Measurements from ENCODE around the gene CCDC170. TPM values are rescaled to one million over a fixed set of nuclear protein-coding genes. Genes with fewer than 3 reads are reported as not detected.

The CCDC170 gene
- total and polyA plus RNA-seq, 2 donors, result 0.33 to 4.7 TPM

DNA sequence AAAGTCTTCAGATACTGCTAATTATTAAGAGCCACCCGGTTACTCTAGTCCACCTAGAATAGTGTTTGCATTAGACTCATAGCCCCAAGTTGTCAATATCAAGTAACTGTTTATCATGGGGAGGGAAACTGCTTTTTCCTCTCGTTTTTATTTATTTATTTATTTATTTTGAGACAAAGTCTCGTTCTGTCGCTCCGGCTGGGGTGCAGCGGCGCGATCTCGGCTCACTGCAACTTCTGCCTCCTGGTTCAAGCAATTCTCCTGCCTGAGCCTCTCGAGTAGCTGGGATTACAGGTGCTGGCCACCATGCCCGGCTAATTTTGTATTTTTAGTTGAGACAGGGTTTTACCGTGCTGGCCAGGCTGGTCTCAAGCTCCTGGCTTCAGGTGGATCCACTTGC lies 16.1 kb upstream of the CCDC170 start:
- no peak for DNase-seq (ENCODE audit: extremely low spot score)

DNA sequence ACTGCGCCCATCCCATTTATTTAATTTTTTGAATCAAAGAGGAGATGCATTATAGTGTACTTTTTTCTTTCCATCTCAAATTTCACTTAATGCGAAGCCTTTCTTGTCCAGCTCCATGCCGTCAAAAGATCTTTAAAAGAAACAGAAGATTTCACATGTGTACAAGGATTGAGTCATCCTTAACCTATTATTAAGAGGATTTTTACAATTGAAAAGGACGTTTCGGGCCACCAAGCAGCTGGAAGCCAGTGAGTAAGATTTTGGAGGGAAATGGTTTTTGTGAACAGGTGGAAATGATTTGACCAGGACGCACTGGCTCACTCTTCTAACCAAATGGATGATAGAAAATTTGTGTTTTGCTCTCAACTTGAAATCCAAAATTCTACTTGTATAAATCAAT lies 15.1 kb upstream of the CCDC170 start:
- 84% methylated on average over 6 of the region's 6 CpGs for WGBS
- Histone ChIP-seq H3K36me3 (ENCODE audit: insufficient read depth) (no peaks in the 10 kb centered on the region), H3K4me1 (ENCODE audit: insufficient read depth) (no peaks in the 10 kb centered on the region), H3K4me3 (ENCODE audit: low read depth, low read length) (no peak overlapping the region), H3K27ac (ENCODE audit: low read depth) (no peak overlapping the region)
- DNase-seq (ENCODE audit: extremely low spot score), result no peak

More for the DNA sequence above, 16.1 kb upstream of the CCDC170 start:
- Histone ChIP-seq H3K27ac (ENCODE audit: low read depth) (no peak overlapping the region), H3K4me3 (ENCODE audit: low read depth, low read length) (no peak overlapping the region), H3K36me3 (ENCODE audit: insufficient read depth) (no peaks in the 10 kb centered on the region), H3K4me1 (ENCODE audit: insufficient read depth) (no peaks in the 10 kb centered on the region)
- 93% methylated on average over 12 of the region's 12 CpGs for WGBS

DNA sequence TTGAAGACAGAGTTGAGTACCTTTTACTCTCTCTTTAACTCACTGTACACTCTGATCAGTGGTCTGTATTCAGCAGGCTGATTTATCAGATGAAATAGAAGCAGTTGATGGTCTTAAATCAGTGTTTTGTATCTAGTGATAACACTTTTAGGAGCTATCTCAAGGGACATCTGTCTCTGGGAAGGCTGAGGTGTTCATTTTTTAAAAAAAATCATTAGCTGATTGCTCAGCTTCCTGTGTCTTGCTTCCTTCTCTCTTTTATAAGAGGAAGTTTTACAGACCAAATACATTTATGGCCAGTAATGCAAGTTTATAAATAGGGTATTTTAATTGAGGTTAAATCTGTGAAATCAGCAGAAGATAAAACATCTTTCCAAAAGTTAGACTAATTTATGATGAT lies 12.0 kb upstream of the CCDC170 start:
- Histone ChIP-seq H3K4me1 (ENCODE audit: insufficient read depth) (no peaks in the 10 kb centered on the region), H3K36me3 (ENCODE audit: insufficient read depth) (no peaks in the 10 kb centered on the region), H3K4me3 (ENCODE audit: low read depth, low read length) (no peak overlapping the region), H3K27ac (ENCODE audit: low read depth) (no peak overlapping the region)
- no peak for DNase-seq (ENCODE audit: extremely low spot score)

DNA sequence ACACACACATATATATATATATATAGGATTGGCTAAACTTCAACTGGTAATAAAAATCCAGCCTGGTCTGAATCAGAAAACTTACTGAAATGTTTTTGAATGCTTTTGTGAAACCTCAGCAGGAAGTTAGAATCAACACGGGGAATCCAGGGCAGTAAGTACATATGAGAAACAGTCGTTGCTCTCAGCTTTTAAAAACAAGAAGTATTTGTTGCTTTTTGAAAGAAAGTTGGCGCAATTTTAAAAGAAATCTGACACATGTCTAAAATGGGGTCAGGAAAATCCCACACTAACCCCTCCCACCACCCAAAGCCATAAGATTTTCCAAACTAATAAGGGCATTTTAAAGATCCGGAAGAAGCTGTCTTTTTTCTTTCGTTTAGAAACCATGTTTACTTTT lies 11.5 kb upstream of the CCDC170 start:
- Histone ChIP-seq H3K4me1 (ENCODE audit: insufficient read depth) (no peaks in the 10 kb centered on the region), H3K4me3 (ENCODE audit: low read depth, low read length) (no peak overlapping the region), H3K27ac (ENCODE audit: low read depth) (peak overlapping the region; percentile 10), H3K36me3 (ENCODE audit: insufficient read depth) (no peaks in the 10 kb centered on the region)
- DNase-seq (ENCODE audit: extremely low spot score), result no peak
- 21% methylated on average over 5 of the region's 5 CpGs for WGBS

DNA sequence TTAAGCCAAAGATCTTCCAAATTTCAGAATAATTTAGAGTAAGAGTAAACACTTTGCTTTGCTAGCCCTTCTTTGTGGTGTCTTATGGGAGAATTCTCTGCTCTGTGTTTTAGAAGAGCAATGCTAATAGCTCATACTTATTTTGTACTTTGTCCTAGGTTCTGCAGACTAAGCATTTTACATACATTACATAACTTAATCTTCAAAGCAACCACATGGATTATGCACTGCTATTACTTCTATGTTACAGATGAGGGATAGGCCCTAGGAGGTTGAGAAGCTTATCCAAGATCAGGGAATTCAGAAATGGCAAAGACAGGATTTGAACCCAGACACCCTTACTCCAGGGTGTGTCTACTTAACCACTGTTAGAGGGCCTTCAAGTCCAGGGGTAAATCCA lies 9.8 kb upstream of the CCDC170 start:
- DNase-seq (ENCODE audit: extremely low spot score), result no peak
- Histone ChIP-seq H3K27ac (ENCODE audit: low read depth) (no peak overlapping the region), H3K36me3 (ENCODE audit: insufficient read depth) (no peaks in the 10 kb centered on the region), H3K4me1 (ENCODE audit: insufficient read depth) (no peaks in the 10 kb centered on the region), H3K4me3 (ENCODE audit: low read depth, low read length) (no peak overlapping the region)

DNA sequence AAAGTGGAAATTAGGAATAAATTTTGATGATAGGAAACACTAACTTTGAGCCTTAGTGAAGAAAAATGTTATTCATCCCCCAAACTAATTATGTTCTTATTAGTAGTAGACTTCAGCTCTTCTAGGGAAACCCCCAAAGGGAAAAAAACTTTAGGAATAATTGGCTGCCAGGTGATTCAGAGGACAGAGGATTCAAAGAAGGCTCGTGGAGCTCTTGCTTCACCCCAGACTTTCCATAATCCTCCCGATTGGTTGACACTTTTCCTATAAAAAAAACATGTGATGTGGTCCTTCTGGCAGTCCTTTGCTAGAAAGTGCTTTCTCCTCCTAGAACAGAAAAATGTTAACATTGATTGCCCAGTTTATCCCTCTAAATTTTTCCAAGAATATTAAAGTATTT lies 5.6 kb upstream of the CCDC170 start:
- Histone ChIP-seq H3K36me3 (ENCODE audit: insufficient read depth) (no peaks in the 10 kb centered on the region), H3K27ac (ENCODE audit: low read depth) (no peak overlapping the region), H3K4me3 (ENCODE audit: low read depth, low read length) (no peak overlapping the region), H3K4me1 (ENCODE audit: insufficient read depth) (no peaks in the 10 kb centered on the region)
- no peak for DNase-seq (ENCODE audit: extremely low spot score)
- WGBS, result 37% methylated on average over 2 of the region's 2 CpGs

DNA sequence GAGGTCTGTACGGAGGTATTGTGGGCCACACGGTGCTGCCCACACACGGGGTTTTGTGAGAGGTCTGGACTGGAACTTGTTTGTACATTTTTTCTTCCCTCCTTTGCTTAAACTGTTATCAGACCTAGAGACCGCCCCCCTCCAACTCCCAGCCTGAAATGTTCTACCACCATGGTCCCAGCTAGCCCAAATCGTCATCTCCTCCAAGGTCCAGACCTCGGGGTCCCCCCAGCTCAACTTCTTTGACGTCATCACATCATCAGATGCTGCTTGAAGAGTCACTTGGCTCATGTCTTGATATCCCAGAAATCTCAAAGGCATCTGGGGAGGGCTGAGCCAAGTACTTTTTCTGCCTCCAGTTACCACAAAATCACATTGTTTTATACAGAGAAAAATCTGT lies 2.8 kb upstream of the CCDC170 start:
- Histone ChIP-seq H3K4me3 (ENCODE audit: low read depth, low read length) (no peak overlapping the region), H3K27ac (ENCODE audit: low read depth) (no peak overlapping the region), H3K36me3 (ENCODE audit: insufficient read depth) (no peaks in the 10 kb centered on the region), H3K4me1 (ENCODE audit: insufficient read depth) (peaks cover 3% of the 10 kb centered on the region)
- DNase-seq (ENCODE audit: extremely low spot score), result no peak
- 70% methylated on average over 7 of the region's 7 CpGs for whole genome bisulfite sequencing

DNA sequence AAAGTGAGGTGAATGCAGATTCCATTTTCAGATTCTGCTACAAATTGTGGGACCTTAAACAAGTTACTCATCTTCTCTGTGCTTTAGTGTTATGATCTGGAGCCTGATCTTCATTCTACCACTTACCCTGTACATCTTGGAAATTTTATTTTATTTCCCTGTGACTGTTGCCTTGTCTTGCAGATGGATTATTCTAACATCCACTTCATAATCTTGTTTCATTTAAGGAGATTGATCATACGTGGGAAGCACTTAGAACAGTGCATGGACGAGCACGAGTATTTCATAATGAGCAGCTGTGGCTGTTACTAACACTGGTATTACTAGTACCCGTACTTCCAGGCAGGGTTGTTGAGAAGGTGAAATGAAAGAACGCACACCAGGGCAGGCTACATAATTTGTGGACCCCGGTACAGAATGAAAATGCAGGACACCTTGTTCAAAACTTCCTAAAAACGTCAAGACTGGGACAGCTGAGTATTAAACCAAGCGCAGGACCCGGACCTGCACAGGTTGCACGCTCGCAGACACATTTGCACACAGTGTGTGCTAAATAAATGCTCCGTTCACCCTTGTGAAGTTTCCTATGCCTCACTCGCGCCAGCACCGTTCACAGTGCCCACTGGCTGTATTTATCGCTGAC lies 535 bp upstream of the CCDC170 start:
- Histone ChIP-seq H3K36me3 (ENCODE audit: insufficient read depth) (no peaks in the 10 kb centered on the region), H3K27ac (ENCODE audit: low read depth) (no peak overlapping the region), H3K4me1 (ENCODE audit: insufficient read depth) (peaks cover 3% of the 10 kb centered on the region), H3K4me3 (ENCODE audit: low read depth, low read length) (peak overlapping the region; percentile 77)
- WGBS, result 38% methylated on average over 16 of the region's 16 CpGs
- DNase-seq (ENCODE audit: extremely low spot score), result no peak

DNA sequence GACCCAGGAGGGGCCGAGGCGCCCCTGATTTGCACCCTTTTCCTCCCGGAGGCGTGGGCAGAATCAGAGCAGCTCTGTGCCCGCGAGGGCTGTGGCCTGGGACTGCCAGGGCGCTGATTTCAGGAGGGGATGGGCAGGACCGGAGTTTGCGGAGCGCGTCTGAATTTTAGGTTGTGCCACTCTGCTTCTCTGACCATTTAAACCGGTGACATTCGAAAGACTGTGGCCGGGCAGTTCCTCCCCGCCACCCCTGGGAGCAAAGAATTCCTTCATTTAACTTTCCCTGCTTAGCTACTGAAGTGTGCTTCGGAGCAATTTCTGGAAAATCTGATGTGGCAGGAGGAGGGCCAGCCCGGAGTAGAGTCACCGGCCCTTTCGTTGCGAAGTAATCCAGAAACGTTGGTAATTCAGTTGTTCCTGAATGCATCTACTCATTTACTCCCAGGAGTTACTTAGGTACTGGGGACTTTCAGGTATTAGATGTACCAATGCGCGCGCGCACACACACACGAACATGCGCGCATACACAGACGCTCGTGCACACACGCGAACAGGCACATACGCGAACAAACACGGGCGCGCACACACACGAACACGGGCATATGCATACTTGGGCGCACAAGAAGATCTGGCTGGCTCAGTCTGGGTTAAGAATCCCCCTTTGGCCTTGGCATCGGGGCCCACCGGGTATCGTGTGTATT lies 568 bp downstream of the CCDC170 start:
- Histone ChIP-seq H3K4me1 (ENCODE audit: insufficient read depth) (peaks cover 3% of the 10 kb centered on the region), H3K27ac (ENCODE audit: low read depth) (peak overlapping the region; percentile 72), H3K4me3 (ENCODE audit: low read depth, low read length) (peak overlapping the region; percentile 77), H3K36me3 (ENCODE audit: insufficient read depth) (no peaks in the 10 kb centered on the region)
- WGBS, result under 1% methylated on average over 43 of the region's 43 CpGs
- DNase-seq (ENCODE audit: extremely low spot score), result no peak

DNA sequence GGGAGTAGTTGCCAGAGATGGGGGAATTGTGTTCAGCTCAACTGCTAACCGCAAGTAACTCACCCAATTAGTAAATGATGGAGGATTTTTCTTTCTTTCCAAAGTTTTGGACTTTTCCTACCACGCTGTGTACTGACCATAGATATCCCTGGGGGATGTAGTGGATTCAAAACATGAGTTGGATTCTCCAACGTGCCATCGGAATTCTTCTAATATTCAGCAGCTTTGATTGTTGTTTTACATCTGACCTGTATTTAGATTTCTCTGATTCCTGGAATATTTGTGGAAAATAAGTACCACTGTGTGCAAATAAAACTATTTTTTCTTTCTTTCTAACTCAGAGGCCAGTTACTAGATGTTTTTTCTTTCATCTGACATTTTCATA lies 1.1 kb downstream of the CCDC170 start:
- DNase-seq (ENCODE audit: extremely low spot score), result no peak
- WGBS, result 28% methylated on average over 4 of the region's 4 CpGs
- Histone ChIP-seq H3K4me3 (ENCODE audit: low read depth, low read length) (peak overlapping the region; percentile 77), H3K27ac (ENCODE audit: low read depth) (no peak overlapping the region), H3K4me1 (ENCODE audit: insufficient read depth) (peaks cover 3% of the 10 kb centered on the region), H3K36me3 (ENCODE audit: insufficient read depth) (no peaks in the 10 kb centered on the region)

DNA sequence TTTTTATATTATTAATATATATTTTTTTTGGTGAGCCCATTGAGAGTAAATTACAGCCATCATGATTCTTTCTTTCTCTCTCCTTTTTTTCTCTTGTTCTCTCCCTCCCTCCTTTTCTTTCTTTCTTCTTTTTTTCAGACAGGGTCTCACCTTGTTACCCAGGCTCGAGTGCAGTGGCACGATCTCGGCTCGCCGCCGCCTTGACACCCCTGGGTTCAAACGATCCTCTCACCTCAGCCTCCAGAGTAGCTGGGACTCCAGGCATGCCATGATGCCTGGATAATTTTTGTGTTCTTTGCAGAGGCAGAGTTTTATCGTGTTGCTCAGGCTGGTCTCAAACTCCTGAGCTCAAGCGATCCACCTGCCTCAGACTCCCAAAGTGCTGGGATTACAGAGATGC lies 1.6 kb downstream of the CCDC170 start:
- WGBS, result 90% methylated on average over 9 of the region's 9 CpGs
- H3K36me3 ChIP-seq (ENCODE audit: insufficient read depth), result no peaks in the 10 kb centered on the region
- H3K27ac ChIP-seq (ENCODE audit: low read depth), result no peak overlapping the region
- no peak for DNase-seq (ENCODE audit: extremely low spot score)
- H3K4me3 ChIP-seq (ENCODE audit: low read depth, low read length), result no peak overlapping the region
- H3K4me1 ChIP-seq (ENCODE audit: insufficient read depth), result peaks cover 3% of the 10 kb centered on the region

DNA sequence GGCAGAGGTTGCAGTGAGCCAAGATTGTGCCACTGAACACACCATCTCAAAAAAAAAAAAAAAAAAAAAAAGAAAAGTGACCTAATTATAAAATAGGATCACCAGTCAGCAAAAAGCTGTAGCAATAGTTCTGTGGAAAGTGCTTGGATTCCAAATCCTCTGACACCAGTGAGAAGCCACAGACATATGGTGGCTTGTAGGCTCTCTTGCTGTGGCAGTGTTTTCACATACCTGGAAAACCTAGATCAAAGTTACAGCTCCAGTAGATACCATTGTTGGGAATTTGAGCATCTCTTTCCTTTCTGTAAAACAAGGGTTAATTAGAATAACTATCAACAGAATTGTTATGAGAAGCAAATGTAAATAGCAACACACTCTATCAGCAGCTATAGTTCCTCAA lies 4.1 kb downstream of the CCDC170 start:
- Histone ChIP-seq H3K4me1 (ENCODE audit: insufficient read depth) (peaks cover 3% of the 10 kb centered on the region), H3K36me3 (ENCODE audit: insufficient read depth) (no peaks in the 10 kb centered on the region), H3K4me3 (ENCODE audit: low read depth, low read length) (no peak overlapping the region), H3K27ac (ENCODE audit: low read depth) (no peak overlapping the region)
- DNase-seq (ENCODE audit: extremely low spot score), result no peak

DNA sequence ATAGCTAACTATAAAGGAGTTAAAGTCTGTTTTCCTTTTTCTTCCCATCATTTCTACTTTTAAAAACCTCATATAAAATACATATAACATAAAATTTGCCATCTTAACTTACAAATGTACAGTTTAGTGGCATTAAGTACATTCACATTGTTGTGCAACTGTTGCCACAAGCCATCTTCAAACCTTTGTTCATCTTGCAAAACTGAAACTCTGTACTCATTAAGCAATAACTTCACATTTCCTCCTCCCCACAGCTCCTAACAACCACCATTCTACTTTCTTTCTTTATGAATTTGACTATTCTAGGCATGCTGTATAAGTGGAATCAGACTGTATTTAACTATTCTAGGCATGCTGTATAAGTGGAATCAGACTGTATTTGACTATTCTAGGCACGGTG lies 4.5 kb downstream of the CCDC170 start:
- no peak for DNase-seq (ENCODE audit: extremely low spot score)
- Histone ChIP-seq H3K4me3 (ENCODE audit: low read depth, low read length) (no peak overlapping the region), H3K27ac (ENCODE audit: low read depth) (no peak overlapping the region), H3K4me1 (ENCODE audit: insufficient read depth) (peaks cover 3% of the 10 kb centered on the region), H3K36me3 (ENCODE audit: insufficient read depth) (no peaks in the 10 kb centered on the region)
- WGBS, result 94% methylated on average over 1 of the region's 1 CpG

DNA sequence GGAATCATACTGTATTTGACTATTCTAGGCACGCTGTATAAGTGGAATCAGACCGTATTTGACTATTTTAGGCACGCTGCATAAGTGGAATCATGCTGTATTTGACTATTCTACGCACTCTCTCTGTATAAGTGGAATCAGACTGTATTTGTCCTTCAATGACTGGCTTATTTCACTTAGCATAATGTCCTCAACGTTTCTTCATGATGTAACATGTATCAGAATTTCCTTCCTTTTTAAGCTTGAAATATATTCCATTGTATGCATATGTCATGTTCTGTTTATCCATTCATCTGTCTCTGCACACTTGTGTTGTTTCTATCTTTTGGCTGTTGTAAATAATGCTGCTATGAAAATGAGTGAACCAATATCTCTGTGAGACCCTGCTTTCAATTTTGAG lies 5.7 kb downstream of the CCDC170 start:
- 70% methylated on average over 5 of the region's 5 CpGs for WGBS
- DNase-seq (ENCODE audit: extremely low spot score), result no peak
- Histone ChIP-seq H3K4me1 (ENCODE audit: insufficient read depth) (no peaks in the 10 kb centered on the region), H3K27ac (ENCODE audit: low read depth) (no peak overlapping the region), H3K36me3 (ENCODE audit: insufficient read depth) (no peaks in the 10 kb centered on the region), H3K4me3 (ENCODE audit: low read depth, low read length) (no peak overlapping the region)

Data from urinary bladder (tissue), 4 donors.